Prostate gland (tissue), 2 donors: Measurements from ENCODE around the gene MPP1. TPM values are rescaled to one million over a fixed set of nuclear protein-coding genes. Genes with fewer than 3 reads are reported as not detected.

Experiments used
- DNase-seq: peaks from one replicate; pipeline ENCODE4 v3.0.0-alpha.2; 2019; ENCODE audit warnings: low spot score
- H3K27ac ChIP-seq, 2 donors: fragments of 200-600 bp; sonication (generic); 2 replicates each; pipeline ENCODE4 v1.5.1; 2017 to 2019
- H3K27me3 ChIP-seq: fragments of 200-600 bp; sonication (generic); replicated peaks from 2 replicates; pipeline ENCODE4 v1.5.1; 2019; ENCODE audit not compliant: insufficient read depth
- H3K36me3 ChIP-seq, 2 donors: fragments of 200-600 bp; sonication (generic); 1 replicate in 1 of 2; 2 replicates in 1 of 2; pipeline versions ENCODE4 v1.5.1 to v1.8.1; 2017 to 2019
- H3K4me1 ChIP-seq: fragments of 200-600 bp; sonication (generic); replicated peaks from 2 replicates; pipeline ENCODE4 v1.5.1; 2019
- H3K4me3 ChIP-seq, 2 donors: fragments of 200-600 bp; sonication (generic); 2 replicates each; pipeline ENCODE4 v1.5.1; 2017 to 2019
- H3K9me3 ChIP-seq: fragments of 200-600 bp; sonication (generic); 2 replicates; pipeline ENCODE4 v1.5.1; 2017
- POLR2A ChIP-seq: fragments of 450-650 bp; IDR thresholded peaks from one replicate; pipeline ENCODE4 v1.6.1; 2016; ENCODE audit warnings: antibody characterized with exemption, mild to moderate bottlenecking
- POLR2AphosphoS5 ChIP-seq: sonication (generic); formaldehyde crosslinking; IDR thresholded peaks from one replicate; pipeline ENCODE4 v1.6.1; 2017; ENCODE audit warnings: antibody characterized with exemption
- WGBS: methylation state at CpG from one replicate; pipeline ENCODE4 v1.1.5; 2018; 5-methylcytosine and 5-hydroxymethylcytosine counted together
- intact Hi-C: fragments of 100-400 bp; cut with DNase I; formaldehyde crosslinking; loops from one replicate; pipeline ENCODE4 v1.14.2; 2022
- total RNA-seq, 2 donors: library from RNA; depleted of rRNA; stranded (reverse); fragments of >200 nt; gene quantifications; one replicate each; pipeline ENCODE4 v1.1.0, GENCODE V29; 2016
- TF ChIP-seq, protein P1 (sequence below), 4 experiments: fragments of 200-600 bp in 2 of 4; fragments of 450-650 bp in 2 of 4; sonication (generic) in 2 of 4; IDR thresholded peaks; 1 replicate in 3 of 4; 2 replicates in 1 of 4; pipeline ENCODE4 v1.5.1; 2016 to 2019; ENCODE audit warnings: antibody characterized with exemption in 4 of 4, mild to moderate bottlenecking in 2 of 4, moderate library complexity in 2 of 4

Gene MPP1
- total RNA-seq, 2 donors from 2014 or later: 38.2 to 43.6 TPM

DNA sequence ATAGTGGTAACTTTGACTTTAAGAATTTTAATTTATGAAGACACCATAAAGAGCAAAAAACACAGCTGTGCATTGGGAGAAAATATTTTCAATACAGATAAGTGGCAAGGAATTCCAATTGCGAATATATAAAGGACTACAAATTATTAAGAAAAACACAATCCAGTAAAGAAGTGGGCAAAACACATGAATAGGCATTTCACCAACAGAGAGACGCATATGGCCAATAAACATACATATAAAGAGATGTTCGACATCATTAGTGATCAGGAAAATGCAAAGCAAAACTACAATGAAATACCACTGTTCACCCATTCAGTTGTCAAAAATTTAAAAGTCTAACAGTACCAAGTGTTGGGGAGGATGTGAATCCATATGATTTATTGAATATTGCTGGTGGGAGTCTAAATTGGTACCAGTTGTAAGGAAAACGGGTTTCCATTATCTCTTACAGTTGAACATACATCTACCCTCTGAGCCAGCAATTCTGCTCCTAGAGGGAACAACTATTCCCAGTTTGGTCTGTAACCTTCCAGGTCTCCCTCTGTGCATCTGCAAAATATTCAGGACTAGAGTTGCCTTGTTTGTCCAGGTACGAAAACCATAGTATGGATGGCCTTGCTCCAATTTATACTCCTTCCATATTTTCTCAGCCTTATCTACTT is 1.7 kb upstream of the MPP1 start:
- WGBS: 93% methylated on average over 5 of the region's 5 CpGs
- H3K4me3 ChIP-seq: no peak overlapping the region
- no peaks in the 10 kb centered on the region for H3K27me3 ChIP-seq
- DNase-seq: no peak
- no peaks in the 10 kb centered on the region for H3K4me1 ChIP-seq
- intact Hi-C loops: no loop called here
- TF ChIP-seq, protein P1, sequence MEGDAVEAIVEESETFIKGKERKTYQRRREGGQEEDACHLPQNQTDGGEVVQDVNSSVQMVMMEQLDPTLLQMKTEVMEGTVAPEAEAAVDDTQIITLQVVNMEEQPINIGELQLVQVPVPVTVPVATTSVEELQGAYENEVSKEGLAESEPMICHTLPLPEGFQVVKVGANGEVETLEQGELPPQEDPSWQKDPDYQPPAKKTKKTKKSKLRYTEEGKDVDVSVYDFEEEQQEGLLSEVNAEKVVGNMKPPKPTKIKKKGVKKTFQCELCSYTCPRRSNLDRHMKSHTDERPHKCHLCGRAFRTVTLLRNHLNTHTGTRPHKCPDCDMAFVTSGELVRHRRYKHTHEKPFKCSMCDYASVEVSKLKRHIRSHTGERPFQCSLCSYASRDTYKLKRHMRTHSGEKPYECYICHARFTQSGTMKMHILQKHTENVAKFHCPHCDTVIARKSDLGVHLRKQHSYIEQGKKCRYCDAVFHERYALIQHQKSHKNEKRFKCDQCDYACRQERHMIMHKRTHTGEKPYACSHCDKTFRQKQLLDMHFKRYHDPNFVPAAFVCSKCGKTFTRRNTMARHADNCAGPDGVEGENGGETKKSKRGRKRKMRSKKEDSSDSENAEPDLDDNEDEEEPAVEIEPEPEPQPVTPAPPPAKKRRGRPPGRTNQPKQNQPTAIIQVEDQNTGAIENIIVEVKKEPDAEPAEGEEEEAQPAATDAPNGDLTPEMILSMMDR (IDR thresholded peaks at IDR 0.05): no peak
- TF ChIP-seq POLR2A (no peak), POLR2AphosphoS5 (no peak)
- H3K27ac ChIP-seq: no peak overlapping the region
- H3K9me3 ChIP-seq: no peaks in the 10 kb centered on the region
- H3K36me3 ChIP-seq: no peaks in the 10 kb centered on the region

DNA sequence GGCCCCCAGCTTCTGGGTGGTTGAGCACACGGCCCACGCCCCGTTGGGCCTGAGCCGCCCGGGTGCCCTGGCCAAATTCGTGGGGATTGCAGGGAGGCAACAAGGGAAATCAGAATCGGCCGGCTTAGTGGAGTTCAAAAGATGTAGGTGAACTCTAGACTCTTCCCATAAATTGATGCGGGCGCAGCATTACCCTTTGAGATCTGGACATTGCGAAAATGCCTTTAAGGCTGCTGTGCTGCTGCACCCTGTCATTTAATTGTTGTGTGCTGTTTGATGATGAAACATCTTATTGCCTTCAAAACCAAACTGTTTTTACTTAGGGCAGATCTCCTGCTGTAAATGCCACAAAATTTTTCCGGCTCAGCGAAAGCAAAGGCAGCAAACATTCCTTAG is 409 bp upstream of the MPP1 start:
- DNase-seq: no peak
- H3K9me3 ChIP-seq: no peaks in the 10 kb centered on the region
- no peaks in the 10 kb centered on the region for H3K36me3 ChIP-seq
- 5% methylated on average over 7 of the region's 13 CpGs for WGBS
- TF ChIP-seq, protein P1 (IDR thresholded peaks at IDR 0.05): no peak
- TF ChIP-seq POLR2A (no peak), POLR2AphosphoS5 (no peak)
- peak overlapping the region; percentile 46 to 67 for H3K27ac ChIP-seq
- no peaks in the 10 kb centered on the region for H3K4me1 ChIP-seq
- intact Hi-C loops: no loop called here
- peak overlapping the region; percentile 47 to 52 for H3K4me3 ChIP-seq
- H3K27me3 ChIP-seq: no peaks in the 10 kb centered on the region

DNA sequence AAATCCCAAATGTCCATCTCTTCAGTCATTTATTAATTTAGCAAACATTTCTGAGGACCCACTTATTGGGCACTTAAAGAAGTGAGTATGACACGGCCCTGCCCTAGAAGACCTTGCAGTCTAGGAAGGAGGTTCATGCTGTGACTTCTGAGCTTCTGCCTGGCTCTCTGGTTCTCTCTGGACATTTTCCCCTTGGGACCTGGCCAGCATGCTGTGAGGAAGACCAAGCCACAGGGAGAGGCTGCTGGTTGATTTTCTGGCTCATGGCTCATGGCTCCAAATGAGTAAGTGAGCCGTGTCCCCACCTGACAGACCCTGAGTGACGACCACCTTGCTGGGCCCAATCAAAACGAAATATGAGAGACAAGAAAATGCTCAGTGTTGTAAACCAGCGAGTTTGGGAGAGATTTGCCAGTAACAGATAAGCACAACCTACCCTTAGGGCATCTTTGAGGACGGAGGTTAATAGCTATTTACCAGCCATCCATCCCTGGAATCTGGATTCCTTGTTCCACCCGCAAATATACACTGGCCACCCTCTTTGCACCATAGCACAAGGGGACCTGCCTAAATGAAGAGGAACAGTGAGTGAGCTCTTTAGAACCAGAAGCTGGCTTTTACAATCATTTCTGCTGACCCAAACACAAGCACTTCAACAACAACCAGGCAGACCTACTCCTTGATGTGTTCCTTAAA is 876 bp downstream of the MPP1 start:
- 20% methylated on average over 7 of the region's 7 CpGs for WGBS
- no peak for TF ChIP-seq POLR2AphosphoS5
- TF ChIP-seq, protein P1 (IDR thresholded peaks at IDR 0.05): no peak
- no peak for TF ChIP-seq POLR2A
- H3K4me1 ChIP-seq: peaks cover 4% of the 10 kb centered on the region
- no peaks in the 10 kb centered on the region for H3K9me3 ChIP-seq
- peak overlapping the region; percentile 47 to 52 for H3K4me3 ChIP-seq
- intact Hi-C loops: no loop called here
- no peaks in the 10 kb centered on the region for H3K27me3 ChIP-seq
- peak overlapping the region; percentile 30 to 41 for H3K27ac ChIP-seq
- no peak for DNase-seq
- H3K36me3 ChIP-seq: no peaks in the 10 kb centered on the region

DNA sequence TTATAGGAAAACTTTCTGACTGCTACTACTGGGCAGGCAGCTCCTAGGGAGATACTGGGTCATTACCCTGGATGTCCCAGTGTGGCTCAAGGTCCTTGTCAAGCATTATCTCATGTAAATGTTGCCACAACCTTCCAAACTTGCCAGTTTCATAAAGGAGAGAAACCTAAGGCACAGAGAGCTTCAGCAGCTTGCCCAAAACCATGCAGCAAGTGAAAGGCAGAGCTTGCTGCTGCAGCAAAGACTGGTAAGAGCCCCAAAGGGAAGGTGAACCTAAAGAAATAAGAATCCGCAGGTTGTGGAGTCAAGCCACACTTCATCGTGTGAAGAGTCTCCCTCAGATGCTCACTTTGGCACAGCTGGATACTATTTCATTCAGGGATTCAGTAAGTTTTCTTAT is 2.3 kb downstream of the MPP1 start:
- TF ChIP-seq POLR2AphosphoS5 (no peak), POLR2A (no peak)
- TF ChIP-seq, protein P1 (IDR thresholded peaks at IDR 0.05): no peak
- no peaks in the 10 kb centered on the region for H3K36me3 ChIP-seq
- peaks cover 4% of the 10 kb centered on the region for H3K4me1 ChIP-seq
- 84% methylated on average over 2 of the region's 2 CpGs for WGBS
- no peaks in the 10 kb centered on the region for H3K9me3 ChIP-seq
- no peak overlapping the region for H3K27ac ChIP-seq
- no peak for DNase-seq
- H3K27me3 ChIP-seq: no peaks in the 10 kb centered on the region
- intact Hi-C loops: no loop called here
- H3K4me3 ChIP-seq: no peak overlapping the region
